H1 (cell line): ENCODE measurements around the gene BPI. TPM values are rescaled to one million over a fixed set of nuclear protein-coding genes. Genes with fewer than 3 reads are reported as not detected.

Experiments
- ASH2L ChIP-seq: fragments of 200-600, 300-600 bp; sonication (generic); IDR thresholded peaks from one replicate; pipeline ENCODE4 v1.7.1; 2017; ENCODE audit warnings: low read length
- EZH2 ChIP-seq: fragments of 200-600 bp; sonication (generic); IDR thresholded peaks from 2 replicates; pipeline ENCODE4 v1.7.1; 2012; ENCODE audit warnings: low read depth, mild to moderate bottlenecking, moderate library complexity, low read length, inconsistent platforms; ENCODE audit not compliant: severe bottlenecking
- polyA plus RNA-seq, 7 experiments: library from polyadenylated mRNA; depleted of rRNA in 3 of 7; stranded (reverse) in 5 of 7; unstranded in 2 of 7; fragments of >200 nt in 5 of 7; fragments of 200-250 nt in 2 of 7; gene quantifications; 1 replicate in 5 of 7; 2 replicates in 1 of 7; 4 replicates in 1 of 7; pipeline versions ENCODE4 v1.2.1 to v1.2.3, GENCODE V29; 2011 to 2013; ENCODE audit warnings: missing spikeins in 2 of 7, mixed read lengths in 2 of 7
- total RNA-seq: library from RNA; stranded (reverse); fragmentation: NEBNext Ultra II Directional; extraction: Animal tissue kit (Norgen Biotek cat#: 25700); gene quantifications from 2 replicates; pipeline ENCODE4 v1.2.1, GENCODE V29; 2021

BPI gene
- total and polyA plus RNA-seq, 2 of the 8 experiments (the other 6 are each of a cell fraction or from before 2014, with no cell fraction given) = not detected

- TF ChIP-seq ASH2L (no peak), EZH2 (no peak)
Observed at GRCh38 chr20:38275815-38276550, 28.0 kb upstream of the BPI start (continued).
